Measurements from ENCODE around the gene SLC46A1. TPM values are rescaled to one million over a fixed set of nuclear protein-coding genes. Genes with fewer than 3 reads are reported as not detected.
A peak's percentile ranks its signal among the peaks of the same experiment; 100 is the strongest.

The SLC46A1 gene
- total RNA-seq, 1 donor from 2014 or later = 7.4 TPM

DNA sequence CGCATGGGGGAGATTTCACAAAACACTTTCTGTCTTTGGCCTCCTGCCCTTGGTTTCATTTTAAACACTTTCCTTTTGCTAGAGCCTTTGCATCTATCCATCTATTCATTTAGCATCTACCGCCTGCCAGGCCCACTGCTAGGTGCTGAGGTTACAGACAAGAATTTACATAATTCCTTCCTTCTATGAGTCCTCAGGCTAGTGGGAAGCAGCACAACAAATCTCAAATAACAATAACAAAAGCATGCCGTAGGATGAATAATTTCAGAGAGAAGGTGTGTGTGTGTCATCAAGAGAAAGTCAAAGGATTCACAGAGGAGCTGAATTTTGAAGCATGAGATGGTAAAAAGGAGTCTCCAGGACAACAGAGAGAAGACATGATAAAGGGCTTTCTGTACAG lies 6.1 kb upstream of the SLC46A1 start:
- peaks cover 2% of the 10 kb centered on the region for H3K9me3 Mint-ChIP-seq (ENCODE audit: unreplicated experiment)
- no peaks in the 10 kb centered on the region for H3K79me2 ChIP-seq (ENCODE audit: insufficient read depth, low read length)
- H3K27ac ChIP-seq (ENCODE audit: low read depth, low read length) = no peak overlapping the region
- H3K9ac ChIP-seq (ENCODE audit: low read length) = no peak overlapping the region
- no peak overlapping the region for H2AFZ ChIP-seq (ENCODE audit: low read depth, low read length)
- no peaks in the 10 kb centered on the region for H3K36me3 Mint-ChIP-seq (ENCODE audit: low read depth, unreplicated experiment)
- peaks cover 2% of the 10 kb centered on the region for H3K4me1 Mint-ChIP-seq (ENCODE audit: low read depth, unreplicated experiment)
- TF ChIP-seq CTCF (IDR thresholded peaks at IDR 0.05; ENCODE audit: insufficient read depth, low read depth, low read length) = no peak
- TF ChIP-seq EZH2 (IDR thresholded peaks at IDR 0.05; ENCODE audit: insufficient read depth, low read length) = no peak
- H3K9me3 ChIP-seq (ENCODE audit: insufficient read depth, low read depth, low read length) = no peaks in the 10 kb centered on the region
- H3K27me3 Mint-ChIP-seq (ENCODE audit: low read depth, unreplicated experiment) = peaks cover 52% of the 10 kb centered on the region
- no peak for FAIRE-seq
- no peaks in the 10 kb centered on the region for H3K4me1 ChIP-seq (ENCODE audit: insufficient read depth, low read length)
- no peak overlapping the region for H3K4me3 Mint-ChIP-seq (ENCODE audit: unreplicated experiment)
- no peak overlapping the region for H3K4me3 ChIP-seq (ENCODE audit: insufficient read depth, low read depth, low read length)
- H3K27me3 ChIP-seq (ENCODE audit: insufficient read depth, low read length) = peaks cover 11% of the 10 kb centered on the region
- H3K27ac Mint-ChIP-seq (ENCODE audit: unreplicated experiment) = no peak overlapping the region
- no peaks in the 10 kb centered on the region for H3K36me3 ChIP-seq (ENCODE audit: insufficient read depth, low read length)
- no peak overlapping the region for H3K4me2 ChIP-seq (ENCODE audit: low read length)
- H4K20me1 ChIP-seq (ENCODE audit: insufficient read depth, low read length) = no peaks in the 10 kb centered on the region
- DNase-seq (ENCODE audit: low read depth) = no peak

- Histone ChIP-seq H3K27ac (ENCODE audit: low read depth, low read length) (no peak overlapping the region), H3K4me3 (ENCODE audit: insufficient read depth, low read depth, low read length) (no peak overlapping the region), H4K20me1 (ENCODE audit: insufficient read depth, low read length) (peaks cover 5% of the 10 kb centered on the region), H3K79me2 (ENCODE audit: insufficient read depth, low read length) (no peaks in the 10 kb centered on the region), H2AFZ (ENCODE audit: low read depth, low read length) (no peak overlapping the region), H3K9me3 (ENCODE audit: insufficient read depth, low read depth, low read length) (no peaks in the 10 kb centered on the region), H3K4me1 (ENCODE audit: insufficient read depth, low read length) (peaks cover 6% of the 10 kb centered on the region), H3K9ac (ENCODE audit: low read length) (no peak overlapping the region), H3K27me3 (ENCODE audit: insufficient read depth, low read length) (peaks cover 11% of the 10 kb centered on the region), H3K36me3 (ENCODE audit: insufficient read depth, low read length) (no peaks in the 10 kb centered on the region), H3K4me2 (ENCODE audit: low read length) (no peak overlapping the region)
- H3K36me3 Mint-ChIP-seq (ENCODE audit: low read depth, unreplicated experiment) = no peaks in the 10 kb centered on the region
- H3K4me1 Mint-ChIP-seq (ENCODE audit: low read depth, unreplicated experiment) = peaks cover 2% of the 10 kb centered on the region
- H3K27ac Mint-ChIP-seq (ENCODE audit: unreplicated experiment) = no peak overlapping the region
- no peak for FAIRE-seq
- TF ChIP-seq EZH2 (IDR thresholded peaks at IDR 0.05; ENCODE audit: insufficient read depth, low read length) = no peak
- TF ChIP-seq CTCF (IDR thresholded peaks at IDR 0.05; ENCODE audit: insufficient read depth, low read depth, low read length) = no peak
- H3K27me3 Mint-ChIP-seq (ENCODE audit: low read depth, unreplicated experiment) = peaks cover 36% of the 10 kb centered on the region
- H3K9me3 Mint-ChIP-seq (ENCODE audit: unreplicated experiment) = peaks cover 2% of the 10 kb centered on the region
- no peak overlapping the region for H3K4me3 Mint-ChIP-seq (ENCODE audit: unreplicated experiment)
- DNase-seq (ENCODE audit: low read depth) = no peak
These were observed 1.9 kb upstream of the SLC46A1 start for GRCh38 chr17:28407974-28408306.

- Histone ChIP-seq H3K4me2 (ENCODE audit: low read length) (no peak overlapping the region), H3K9me3 (ENCODE audit: insufficient read depth, low read depth, low read length) (no peaks in the 10 kb centered on the region), H3K4me3 (ENCODE audit: insufficient read depth, low read depth, low read length) (no peak overlapping the region), H3K27ac (ENCODE audit: low read depth, low read length) (no peak overlapping the region), H3K4me1 (ENCODE audit: insufficient read depth, low read length) (peaks cover 6% of the 10 kb centered on the region), H3K79me2 (ENCODE audit: insufficient read depth, low read length) (no peaks in the 10 kb centered on the region), H3K36me3 (ENCODE audit: insufficient read depth, low read length) (no peaks in the 10 kb centered on the region), H2AFZ (ENCODE audit: low read depth, low read length) (no peak overlapping the region), H3K9ac (ENCODE audit: low read length) (no peak overlapping the region), H4K20me1 (ENCODE audit: insufficient read depth, low read length) (peaks cover 5% of the 10 kb centered on the region), H3K27me3 (ENCODE audit: insufficient read depth, low read length) (peaks cover 10% of the 10 kb centered on the region)
- Mint-ChIP-seq H3K36me3 (ENCODE audit: low read depth, unreplicated experiment) (no peaks in the 10 kb centered on the region), H3K27ac (ENCODE audit: unreplicated experiment) (no peak overlapping the region), H3K4me3 (ENCODE audit: unreplicated experiment) (peak overlapping the region; percentile 60), H3K4me1 (ENCODE audit: low read depth, unreplicated experiment) (peaks cover 2% of the 10 kb centered on the region), H3K9me3 (ENCODE audit: unreplicated experiment) (no peaks in the 10 kb centered on the region), H3K27me3 (ENCODE audit: low read depth, unreplicated experiment) (peaks cover 38% of the 10 kb centered on the region)
- DNase-seq (ENCODE audit: low read depth) (no peak), FAIRE-seq (no peak)
- TF ChIP-seq CTCF (IDR thresholded peaks at IDR 0.05; ENCODE audit: insufficient read depth, low read depth, low read length) (no peak), EZH2 (IDR thresholded peaks at IDR 0.05; ENCODE audit: insufficient read depth, low read length) (no peak)
These were observed 1.3 kb upstream of the SLC46A1 start for GRCh38 chr17:28407130-28407973.
